Natural killer cell (primary cell): ENCODE results near the gene SPN. TPM values are rescaled to one million over a fixed set of nuclear protein-coding genes. Genes with fewer than 3 reads are reported as not detected.
A peak's percentile ranks its signal among the peaks of the same experiment; 100 is the strongest.

Experiments used
- ATAC-seq, 3 donors: fragments of 150-1000 bp in 2 of 3; fragments of 200-7000 bp in 1 of 3; cut with Tn5 transposase; 1 replicate in 1 of 3; 2 replicates in 2 of 3; pipeline ENCODE4 v1.10.0; 2021; ENCODE audit warnings: mild to moderate bottlenecking in 2 of 3, moderate library complexity in 2 of 3
- DNase-seq, 2 donors: peaks; one replicate each; pipeline versions ENCODE4 v3.0.0 to v3.0.0-alpha.2; 2013 to 2021; ENCODE audit warnings: mixed read lengths in 1 of 2
- H3K27ac ChIP-seq: one replicate; pipeline ENCODE4 v1.5.1; 2013; ENCODE audit warnings: mild to moderate bottlenecking, low read length
- H3K27me3 ChIP-seq: one replicate; pipeline ENCODE4 v1.6.1; 2013; ENCODE audit warnings: low read length; ENCODE audit not compliant: control insufficient read depth, insufficient read depth
- H3K36me3 ChIP-seq: one replicate; pipeline ENCODE4 v1.6.1; 2013; ENCODE audit warnings: low read length; ENCODE audit not compliant: control insufficient read depth, insufficient read depth
- H3K4me1 ChIP-seq: one replicate; pipeline ENCODE4 v1.6.1; 2013; ENCODE audit warnings: low read length; ENCODE audit not compliant: control insufficient read depth, insufficient read depth
- H3K4me3 ChIP-seq: one replicate; pipeline ENCODE4 v1.5.1; 2013; ENCODE audit warnings: low read length
- H3K9me3 ChIP-seq: one replicate; pipeline ENCODE4 v1.6.1; 2013; ENCODE audit warnings: low read length; ENCODE audit not compliant: control insufficient read depth, insufficient read depth
- H3K27ac Mint-ChIP-seq, 2 donors: one replicate each; pipeline ENCODE4 v1.8.0; 2022; ENCODE audit warnings: mild to moderate bottlenecking in 2 of 2, mixed read lengths in 2 of 2, moderate library complexity in 1 of 2
- H3K27me3 Mint-ChIP-seq, 2 donors: one replicate each; pipeline ENCODE4 v1.8.0; 2022; ENCODE audit warnings: low read depth in 2 of 2, mixed read lengths in 2 of 2
- H3K36me3 Mint-ChIP-seq: one replicate; pipeline ENCODE4 v1.8.0; 2022; ENCODE audit warnings: mixed read lengths
- H3K4me1 Mint-ChIP-seq, 2 donors: one replicate each; pipeline ENCODE4 v1.8.0; 2022; ENCODE audit warnings: mixed read lengths in 2 of 2
- H3K4me3 Mint-ChIP-seq: one replicate; pipeline ENCODE4 v1.8.0; 2022; ENCODE audit warnings: mild to moderate bottlenecking, moderate library complexity, mixed read lengths
- H3K9me3 Mint-ChIP-seq, 2 donors: one replicate each; pipeline ENCODE4 v1.8.0; 2022; ENCODE audit warnings: mixed read lengths in 2 of 2
- WGBS: methylation state at CpG from one replicate; pipeline ENCODE4 v1.1.7; 2013; ENCODE audit warnings: missing lambda C conversion rate; ENCODE audit not compliant: insufficient coverage; 5-methylcytosine and 5-hydroxymethylcytosine counted together
- intact Hi-C: fragments of 100-400 bp; cut with micrococcal nuclease; formaldehyde crosslinking; loops from one replicate; pipeline ENCODE4 v1.14.2; 2022
- total RNA-seq, 4 donors: library from RNA; stranded (reverse); fragments of 120-200 nt in 1 of 4; gene quantifications; one replicate each; pipeline versions ENCODE4 v1.2.3 to v1.2.4, GENCODE V29; 2013 to 2022
- TF ChIP-seq, protein P1 (sequence below): fragments of 200-600 bp; IDR thresholded peaks from one replicate; pipeline ENCODE4 v1.8.0; 2022; ENCODE audit warnings: antibody characterized with exemption

Gene SPN
- total RNA-seq, 3 donors from 2014 or later (not counting 1 experiment from before 2014, with no cell fraction given): 373 to 439 (median 435) TPM

DNA sequence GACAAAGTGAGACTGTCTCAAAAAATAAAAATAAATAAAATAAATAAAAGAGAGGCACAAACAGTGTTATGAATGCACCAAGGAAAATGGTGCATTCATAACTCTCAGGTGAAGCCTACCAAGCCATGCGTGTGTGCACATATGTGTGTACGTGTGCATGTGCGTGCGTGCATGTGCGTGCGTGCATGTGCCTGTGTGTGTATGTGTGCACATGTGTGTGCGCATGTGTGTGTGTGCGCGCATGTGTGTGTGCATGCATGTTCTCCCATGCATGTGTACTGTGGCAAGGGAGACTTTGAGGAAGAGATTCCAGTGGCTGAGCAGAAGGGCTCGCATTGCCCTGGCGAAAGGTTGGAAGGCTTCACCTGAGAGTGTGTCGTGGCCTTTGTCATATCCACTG lies 4.7 kb downstream of the SPN start:
- Histone ChIP-seq H3K4me3 (no peak overlapping the region), H3K27me3 (no peaks in the 10 kb centered on the region), H3K4me1 (peaks cover 81% of the 10 kb centered on the region), H3K9me3 (no peaks in the 10 kb centered on the region), H3K36me3 (peaks cover 29% of the 10 kb centered on the region), H3K27ac (no peak overlapping the region)
- ATAC-seq (no peak), DNase-seq (no peak)
- intact Hi-C loops: loop anchor here (10.0 kb wide), 2 partner anchors 63 to 77 kb away; partner anchors contain the start of gene C16orf54
- Mint-ChIP-seq H3K9me3 (no peaks in the 10 kb centered on the region), H3K4me1 (peaks cover 53 to 73% of the 10 kb centered on the region in 2 donors), H3K4me3 (no peak overlapping the region), H3K36me3 (peaks cover 9% of the 10 kb centered on the region), H3K27me3 (no peaks in the 10 kb centered on the region), H3K27ac (peak overlapping the region; percentile 92 to 99)
- TF ChIP-seq, protein P1, sequence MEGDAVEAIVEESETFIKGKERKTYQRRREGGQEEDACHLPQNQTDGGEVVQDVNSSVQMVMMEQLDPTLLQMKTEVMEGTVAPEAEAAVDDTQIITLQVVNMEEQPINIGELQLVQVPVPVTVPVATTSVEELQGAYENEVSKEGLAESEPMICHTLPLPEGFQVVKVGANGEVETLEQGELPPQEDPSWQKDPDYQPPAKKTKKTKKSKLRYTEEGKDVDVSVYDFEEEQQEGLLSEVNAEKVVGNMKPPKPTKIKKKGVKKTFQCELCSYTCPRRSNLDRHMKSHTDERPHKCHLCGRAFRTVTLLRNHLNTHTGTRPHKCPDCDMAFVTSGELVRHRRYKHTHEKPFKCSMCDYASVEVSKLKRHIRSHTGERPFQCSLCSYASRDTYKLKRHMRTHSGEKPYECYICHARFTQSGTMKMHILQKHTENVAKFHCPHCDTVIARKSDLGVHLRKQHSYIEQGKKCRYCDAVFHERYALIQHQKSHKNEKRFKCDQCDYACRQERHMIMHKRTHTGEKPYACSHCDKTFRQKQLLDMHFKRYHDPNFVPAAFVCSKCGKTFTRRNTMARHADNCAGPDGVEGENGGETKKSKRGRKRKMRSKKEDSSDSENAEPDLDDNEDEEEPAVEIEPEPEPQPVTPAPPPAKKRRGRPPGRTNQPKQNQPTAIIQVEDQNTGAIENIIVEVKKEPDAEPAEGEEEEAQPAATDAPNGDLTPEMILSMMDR: no peak
- 94% methylated on average over 11 of the region's 12 CpGs for WGBS

DNA sequence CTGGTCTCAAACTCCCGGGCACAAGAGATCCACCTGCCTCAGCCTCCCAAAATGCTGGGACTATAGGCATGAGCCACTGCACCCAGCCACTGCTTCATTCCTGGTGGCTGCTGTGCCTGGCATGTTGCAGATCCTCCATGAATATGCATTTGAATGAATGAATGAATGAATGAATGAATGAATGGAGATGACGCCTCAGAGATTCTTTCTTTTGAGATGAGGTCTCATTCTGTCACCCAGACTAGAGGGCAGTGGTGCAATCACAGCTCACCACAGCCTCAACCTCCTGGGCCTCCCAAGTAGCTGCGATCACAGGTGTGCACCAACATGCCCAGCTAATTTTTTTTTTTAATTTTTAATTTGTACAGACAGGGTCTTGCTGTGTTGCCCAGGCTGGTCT lies 5.2 kb downstream of the SPN start:
- 79% methylated on average over 3 of the region's 3 CpGs for WGBS
- H3K36me3 ChIP-seq: peaks cover 29% of the 10 kb centered on the region
- H3K4me3 Mint-ChIP-seq: no peak overlapping the region
- peaks cover 9% of the 10 kb centered on the region for H3K36me3 Mint-ChIP-seq
- H3K4me1 ChIP-seq: peaks cover 77% of the 10 kb centered on the region
- peak overlapping the region; percentile 53 to 99 for H3K27ac Mint-ChIP-seq
- TF ChIP-seq, protein P1: no peak
- DNase-seq (no peak), ATAC-seq (no peak)
- no peak overlapping the region for H3K4me3 ChIP-seq
- H3K9me3 ChIP-seq: no peaks in the 10 kb centered on the region
- intact Hi-C loops: loop anchor here (10.0 kb wide), 2 partner anchors 63 to 77 kb away; partner anchors contain the start of gene C16orf54
- H3K4me1 Mint-ChIP-seq: peaks cover 53 to 73% of the 10 kb centered on the region in 2 donors
- H3K27me3 Mint-ChIP-seq: no peaks in the 10 kb centered on the region
- H3K27ac ChIP-seq: no peak overlapping the region
- H3K27me3 ChIP-seq: no peaks in the 10 kb centered on the region
- H3K9me3 Mint-ChIP-seq: no peaks in the 10 kb centered on the region

DNA sequence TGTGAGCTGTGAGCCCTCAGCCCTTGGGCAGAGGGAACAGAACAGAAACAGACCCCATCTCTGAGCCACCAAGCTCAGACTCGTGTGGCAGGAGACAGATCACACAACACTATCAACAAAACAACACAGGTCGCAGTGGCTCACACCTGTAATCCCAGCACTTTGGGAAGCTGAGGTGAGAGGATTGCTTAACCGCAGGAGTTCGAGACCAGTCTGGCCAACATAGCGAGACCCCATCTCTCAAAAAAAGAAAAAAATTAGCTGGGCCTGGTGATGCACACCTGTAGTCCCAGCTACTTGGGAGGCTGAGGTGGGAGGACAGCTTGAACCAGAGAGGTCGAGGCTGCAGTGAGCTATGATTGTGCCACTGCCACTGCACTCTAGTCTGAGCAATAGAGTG lies 10.5 kb downstream of the SPN start:
- no peak for DNase-seq
- no peaks in the 10 kb centered on the region for H3K27me3 Mint-ChIP-seq
- peaks cover 15 to 43% of the 10 kb centered on the region in 2 donors for H3K4me1 Mint-ChIP-seq
- peak overlapping the region; percentile 62 to 84 for H3K27ac Mint-ChIP-seq
- H3K27me3 ChIP-seq: no peaks in the 10 kb centered on the region
- TF ChIP-seq, protein P1: no peak
- WGBS: 90% methylated on average over 4 of the region's 6 CpGs
- no peak overlapping the region for H3K4me3 Mint-ChIP-seq
- H3K36me3 Mint-ChIP-seq: no peaks in the 10 kb centered on the region
- H3K4me3 ChIP-seq: no peak overlapping the region
- H3K36me3 ChIP-seq: peaks cover 6% of the 10 kb centered on the region
- no peak for ATAC-seq
- H3K27ac ChIP-seq: no peak overlapping the region
- H3K9me3 Mint-ChIP-seq: no peaks in the 10 kb centered on the region
- intact Hi-C loops: no loop called here
- no peaks in the 10 kb centered on the region for H3K9me3 ChIP-seq
- peaks cover 37% of the 10 kb centered on the region for H3K4me1 ChIP-seq

DNA sequence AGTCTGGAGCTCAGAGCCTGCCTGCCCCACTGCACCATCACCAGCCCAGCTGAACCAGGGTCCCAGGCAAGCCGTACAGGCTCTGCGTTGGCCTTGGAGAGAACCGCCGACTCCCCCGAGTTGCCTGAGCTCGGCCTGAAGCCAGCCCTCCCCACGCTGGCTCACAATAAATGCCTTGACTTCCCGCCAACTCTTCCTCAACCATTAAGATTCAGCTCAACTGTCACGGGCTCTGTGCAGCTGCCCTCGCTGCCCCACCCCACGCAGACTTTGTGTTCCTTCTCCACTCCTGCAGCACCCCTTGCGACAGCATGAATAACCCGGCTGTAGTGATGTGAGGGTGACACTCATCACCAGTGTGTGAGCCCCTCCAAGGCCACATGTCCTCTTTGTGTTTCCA lies 11.1 kb downstream of the SPN start:
- Mint-ChIP-seq H3K27me3 (no peaks in the 10 kb centered on the region), H3K9me3 (no peaks in the 10 kb centered on the region), H3K27ac (peak overlapping the region; percentile 62 to 84), H3K36me3 (no peaks in the 10 kb centered on the region), H3K4me1 (peaks cover 16 to 41% of the 10 kb centered on the region in 2 donors), H3K4me3 (no peak overlapping the region)
- 83% methylated on average over 13 of the region's 13 CpGs for WGBS
- ATAC-seq: no peak
- intact Hi-C loops: no loop called here
- DNase-seq: no peak
- Histone ChIP-seq H3K4me1 (peaks cover 35% of the 10 kb centered on the region), H3K36me3 (peaks cover 4% of the 10 kb centered on the region), H3K4me3 (no peak overlapping the region), H3K27me3 (no peaks in the 10 kb centered on the region), H3K27ac (no peak overlapping the region), H3K9me3 (no peaks in the 10 kb centered on the region)
- TF ChIP-seq, protein P1: no peak
